Renal pelvis (tissue), 4 donors: ENCODE data around the gene GNPDA1. TPM values are rescaled to one million over a fixed set of nuclear protein-coding genes. Genes with fewer than 3 reads are reported as not detected.

Source experiments
- DNase-seq: peaks from one replicate; pipeline ENCODE4 v3.0.0-alpha.2; 2013
- polyA plus RNA-seq, 3 donors: library from polyadenylated mRNA; unstranded; fragments of 120-200 nt; gene quantifications; one replicate each; pipeline ENCODE4 v1.2.1, GENCODE V29; 2013; ENCODE audit not compliant: insufficient read length in 3 of 3

Gene GNPDA1
- polyA plus RNA-seq, 3 donors: 64.7 to 70.6 (median 68.5) TPM

DNA sequence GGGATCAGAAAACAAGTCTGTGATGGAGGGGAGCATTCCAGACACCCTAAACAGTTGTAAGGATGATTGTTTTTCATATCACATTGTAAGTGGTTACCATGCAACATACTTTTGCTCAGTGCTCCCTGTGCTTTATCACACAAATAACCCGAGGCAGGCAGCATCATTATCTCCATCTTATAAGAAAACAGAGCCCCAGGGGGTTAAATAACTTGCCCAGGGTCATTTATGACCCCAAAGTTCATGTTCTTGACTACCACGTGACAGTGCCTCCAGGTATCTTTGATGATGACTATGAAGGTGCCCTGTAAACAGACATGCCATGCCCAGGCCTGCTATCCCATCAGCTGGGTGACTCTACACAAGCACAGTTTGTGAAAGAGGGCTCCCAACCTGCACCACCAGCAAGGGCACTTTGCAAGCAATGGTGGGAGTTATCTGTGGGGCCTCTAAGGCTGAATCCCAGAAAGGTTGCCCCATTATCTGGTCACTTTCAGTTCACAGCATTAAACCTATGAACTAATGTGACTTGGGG is 9.5 kb downstream of the GNPDA1 start:
- DNase-seq: no peak

- no peak for DNase-seq
Measured at GRCh38 chr5:142000704-142001484, 11.9 kb downstream of the GNPDA1 start.

DNA sequence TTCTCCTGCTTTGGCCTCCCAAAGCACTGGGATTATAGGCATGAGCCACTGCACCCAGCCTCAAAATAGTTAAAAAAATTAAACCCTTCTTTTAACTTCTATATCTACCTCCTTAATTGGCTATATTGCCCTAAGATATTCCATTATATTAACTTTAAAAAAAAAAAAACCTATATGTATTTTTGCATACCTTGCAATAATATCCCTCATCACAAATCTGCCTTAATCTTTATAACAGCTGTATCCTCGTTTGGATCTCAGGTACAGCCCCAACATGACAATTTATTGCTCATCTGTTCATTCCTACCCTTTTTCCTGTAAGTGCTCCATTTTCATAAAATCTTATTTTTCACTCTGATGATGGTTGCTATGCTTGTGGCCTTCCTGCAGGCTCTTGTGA is 12.7 kb downstream of the GNPDA1 start:
- DNase-seq: no peak

DNA sequence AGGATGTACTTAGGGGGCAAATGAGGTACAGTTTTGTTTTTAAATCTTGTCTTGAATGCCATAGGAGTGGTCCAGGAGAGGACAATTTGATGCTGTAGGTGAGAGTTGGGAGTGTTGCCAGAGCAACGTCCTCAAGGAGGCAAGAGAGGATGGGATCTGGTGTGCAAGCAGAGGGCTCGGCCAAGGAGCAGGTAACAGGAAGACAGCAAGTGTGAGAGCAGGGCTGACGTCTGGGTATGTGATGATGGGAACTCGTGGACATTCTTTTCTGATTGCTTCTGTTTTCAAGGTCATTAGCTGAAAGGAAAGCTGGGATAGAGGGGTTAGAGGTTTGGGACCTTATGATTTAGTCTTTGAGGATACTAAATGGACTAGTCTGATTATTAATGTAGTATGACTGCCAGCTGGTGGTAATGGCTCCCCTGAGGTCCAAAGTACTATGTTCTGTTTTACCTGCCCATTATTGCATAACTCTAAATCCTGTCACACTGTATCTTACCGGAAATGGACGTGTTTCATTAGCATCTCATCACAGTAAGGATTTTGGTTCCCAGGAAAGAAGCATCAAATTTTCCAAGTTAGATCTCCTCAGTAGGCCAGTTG is 15.4 kb downstream of the GNPDA1 start:
- no peak for DNase-seq

DNA sequence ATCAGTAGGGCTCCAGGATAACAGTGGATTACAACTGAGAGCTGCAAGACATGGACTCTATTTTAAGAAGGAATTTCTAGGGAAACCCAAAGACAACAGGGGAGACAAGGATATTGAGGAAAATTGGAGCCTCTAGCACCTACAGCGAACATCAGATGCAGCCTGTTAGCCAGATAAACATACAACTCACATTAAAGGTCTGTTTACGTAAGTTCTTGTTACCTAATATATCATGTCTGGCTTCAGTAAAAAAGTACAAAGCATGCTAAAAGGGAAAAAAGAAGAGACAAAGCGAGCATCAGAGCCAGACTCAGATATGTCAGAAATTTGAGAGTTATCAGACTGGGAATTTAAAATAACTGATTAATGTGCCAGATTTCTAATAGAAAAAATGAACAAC is 17.2 kb downstream of the GNPDA1 start:
- peak; percentile 15 for DNase-seq

GRCh38 chr5:141994511-141995136 is 18.2 kb downstream of the GNPDA1 start:
- DNase-seq: no peak

- peak; percentile 65 for DNase-seq
Measured at GRCh38 chr5:141992349-141992963, 20.4 kb downstream of the GNPDA1 start.

DNA sequence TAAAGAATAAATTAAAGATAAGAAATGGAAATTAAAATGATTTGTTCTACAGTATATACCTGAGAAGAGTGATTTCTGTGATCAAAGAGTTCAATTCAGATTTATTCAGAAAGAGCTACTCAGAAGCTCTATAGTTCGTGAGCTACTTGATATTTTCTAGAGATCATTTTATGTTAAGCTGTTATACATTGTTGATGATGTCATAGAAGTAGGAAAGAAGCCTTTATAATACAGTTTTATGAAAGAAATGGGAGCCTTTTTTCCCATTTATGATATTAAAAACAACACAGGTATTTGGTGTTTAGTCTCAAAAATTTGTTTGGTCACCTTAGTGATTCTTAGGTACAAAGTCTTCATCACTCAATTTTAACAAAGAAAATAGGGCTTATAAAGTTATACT is 23.1 kb downstream of the GNPDA1 start:
- DNase-seq: no peak

DNA sequence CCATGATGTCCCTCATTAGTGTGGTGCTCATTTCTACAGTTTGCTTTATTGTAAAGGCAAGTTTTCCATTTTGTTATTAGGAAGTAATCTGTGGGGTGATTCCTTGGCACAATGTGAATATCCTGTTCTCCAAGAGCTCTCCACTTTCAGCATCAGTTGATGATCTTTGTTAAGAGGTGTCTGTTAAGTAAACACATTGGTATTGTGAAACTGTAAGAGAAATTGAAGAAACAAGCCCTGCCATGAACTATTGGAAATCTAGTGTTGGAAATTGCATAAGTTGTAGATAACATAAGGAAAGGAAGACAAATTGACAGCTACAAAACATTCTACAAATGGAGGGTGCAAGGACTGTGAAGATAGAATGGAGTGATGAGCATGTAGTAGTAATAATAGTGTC is 26.8 kb downstream of the GNPDA1 start:
- DNase-seq: no peak

GRCh38 chr5:141982626-141983025 is 30.2 kb downstream of the GNPDA1 start:
- DNase-seq: no peak

DNA sequence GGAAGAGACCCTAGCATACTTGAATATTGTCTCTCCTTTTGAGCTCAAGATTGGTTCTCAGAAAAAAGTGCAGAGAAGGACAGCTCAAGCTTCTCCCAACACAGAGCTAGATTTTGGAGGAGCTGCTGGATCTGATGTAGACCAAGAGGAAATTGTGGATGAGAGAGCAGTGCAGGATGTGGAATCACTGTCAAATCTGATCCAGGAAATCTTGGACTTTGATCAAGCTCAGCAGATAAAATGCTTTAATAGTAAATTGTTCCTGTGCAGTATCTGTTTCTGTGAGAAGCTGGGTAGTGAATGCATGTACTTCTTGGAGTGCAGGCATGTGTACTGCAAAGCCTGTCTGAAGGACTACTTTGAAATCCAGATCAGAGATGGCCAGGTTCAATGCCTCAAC is 34.4 kb downstream of the GNPDA1 start:
- DNase-seq: no peak

GRCh38 chr5:141976176-141976575 is 36.7 kb downstream of the GNPDA1 start:
- DNase-seq: no peak

GRCh38 chr5:141973871-141974595 is 38.8 kb downstream of the GNPDA1 start:
- no peak for DNase-seq

GRCh38 chr5:141969783-141970771 is 42.8 kb downstream of the GNPDA1 start:
- DNase-seq: no peak

GRCh38 chr5:141968914-141969608 is 43.8 kb downstream of the GNPDA1 start, which contains the start of gene RNF14:
RNF14 (plus strand) TSS chr5:141969105; CDS start chr5:141973589, 4,484 bp downstream.
- peak; percentile 91 for DNase-seq

- DNase-seq: no peak
Measured at GRCh38 chr5:141966963-141967333, 45.9 kb downstream of the GNPDA1 start.

- no peak for DNase-seq
Measured at GRCh38 chr5:141966275-141966962, 46.4 kb downstream of the GNPDA1 start.

- DNase-seq: no peak
Measured at GRCh38 chr5:141965071-141965470, 47.8 kb downstream of the GNPDA1 start.

GRCh38 chr5:141963701-141964100 is 49.1 kb downstream of the GNPDA1 start:
- no peak for DNase-seq
